ENCODE data around the gene SCUBE2.

The SCUBE2 gene

DNA sequence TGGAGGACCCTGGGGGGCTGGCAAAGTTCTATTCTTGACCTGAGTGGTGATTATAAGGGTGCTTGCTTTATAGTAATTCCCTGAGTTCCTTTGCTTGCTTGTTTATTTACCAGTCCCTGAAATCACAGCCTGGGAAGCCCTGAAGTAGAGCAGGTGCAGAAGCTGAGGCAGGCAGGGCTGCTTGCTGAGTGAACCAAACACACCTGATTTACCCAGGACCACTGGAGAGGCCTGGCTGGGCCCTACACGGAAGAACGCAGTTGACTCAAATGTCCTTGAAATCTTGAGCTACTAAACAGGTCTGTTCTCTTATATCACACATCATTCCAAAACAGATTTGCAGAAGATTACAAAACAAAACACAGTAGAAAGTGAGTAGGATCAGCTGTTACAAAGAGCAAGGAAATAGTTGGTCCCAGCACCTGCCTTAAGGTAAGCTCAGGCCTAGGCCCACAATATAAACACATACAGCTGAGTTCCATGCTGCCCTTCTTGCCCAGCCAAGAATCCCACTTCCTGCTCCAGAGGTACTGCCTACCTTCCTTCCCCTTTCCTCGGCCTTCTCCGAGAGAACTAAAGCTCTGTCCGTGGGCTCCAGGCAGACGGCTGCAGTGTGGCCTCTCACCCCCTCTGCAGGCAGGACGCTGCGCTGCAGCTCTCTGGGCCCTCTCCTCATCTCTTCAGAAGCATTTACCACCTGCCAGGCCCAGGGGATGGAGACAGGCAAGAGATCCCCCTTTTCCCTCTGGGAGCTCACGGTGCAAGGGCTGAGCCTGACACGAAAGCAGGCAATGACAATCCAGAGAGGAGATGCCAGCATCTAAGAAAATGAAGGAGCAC is 46.1 kb upstream of the SCUBE2 start:
- H2BK120ac ChIP-seq (ENCODE audit: low read depth, low read length): no peak overlapping the region
- no peak overlapping the region for H2BK15ac ChIP-seq (replicated peaks; ENCODE audit: low read depth)
- no peaks in the 10 kb centered on the region for H3K27me3 ChIP-seq (ENCODE audit: insufficient read depth, low read length, poor library complexity)
- H3K4me1 ChIP-seq (ENCODE audit: control insufficient read depth, low read depth, low read length): no peaks in the 10 kb centered on the region
- H3K56ac ChIP-seq (ENCODE audit: low read length): no peak overlapping the region
- H3K23ac ChIP-seq (ENCODE audit: low read length): no peak overlapping the region
- no peak overlapping the region for H3K4me3 ChIP-seq (ENCODE audit: low read length)
- no peak overlapping the region for H3K27ac ChIP-seq (ENCODE audit: low read depth, low read length)
- H3K9ac ChIP-seq (ENCODE audit: low read length): no peak overlapping the region
- no peaks in the 10 kb centered on the region for H3K79me2 ChIP-seq (ENCODE audit: control insufficient read depth, insufficient read depth, low read length)
- H3K4me2 ChIP-seq (ENCODE audit: low read length): no peak overlapping the region
- no CpG with 5 or more reads among the region's 10 CpGs for WGBS (ENCODE audit: extremely low coverage, insufficient coverage, low lambda C conversion rate)
- DNase-seq: peak; percentile 87
- no peak overlapping the region for H3K4ac ChIP-seq (ENCODE audit: low read depth, low read length)
- H3K36me3 ChIP-seq (ENCODE audit: control insufficient read depth, insufficient read depth, low read length): peaks cover 13% of the 10 kb centered on the region
- H3K18ac ChIP-seq (ENCODE audit: low read length): no peak overlapping the region
- no peak overlapping the region for H4K8ac ChIP-seq (ENCODE audit: low read depth, low read length)
- no peak overlapping the region for H2BK5ac ChIP-seq (ENCODE audit: low read length)
- H3K79me1 ChIP-seq (ENCODE audit: low read length): no peaks in the 10 kb centered on the region
- no peak overlapping the region for H4K5ac ChIP-seq (ENCODE audit: low read length)
- no peak overlapping the region for H2AK5ac ChIP-seq (ENCODE audit: low read length)

DNA sequence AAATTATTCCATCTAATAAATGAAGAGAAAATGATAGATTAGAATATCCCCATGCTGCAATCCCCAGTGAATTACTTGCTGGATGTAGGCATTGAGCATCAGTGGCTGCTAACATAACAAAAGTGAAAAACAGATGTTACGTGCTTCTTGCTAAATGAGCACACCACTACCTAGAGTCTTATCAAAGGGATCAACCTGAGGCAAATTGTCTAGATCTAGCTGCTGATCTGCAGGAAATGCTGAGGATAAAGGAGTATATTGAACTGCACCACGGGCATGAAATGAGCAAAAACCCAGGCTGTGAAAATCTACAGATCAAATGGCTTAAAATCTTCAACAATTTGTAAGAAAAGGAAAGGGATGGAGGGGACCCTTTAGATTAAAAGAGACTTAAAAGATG is 45.3 kb upstream of the SCUBE2 start:
- H2BK5ac ChIP-seq (ENCODE audit: low read length): no peak overlapping the region
- H3K4me1 ChIP-seq (ENCODE audit: control insufficient read depth, low read depth, low read length): no peaks in the 10 kb centered on the region
- H3K79me2 ChIP-seq (ENCODE audit: control insufficient read depth, insufficient read depth, low read length): no peaks in the 10 kb centered on the region
- H3K56ac ChIP-seq (ENCODE audit: low read length): no peak overlapping the region
- no peak overlapping the region for H3K18ac ChIP-seq (ENCODE audit: low read length)
- no peaks in the 10 kb centered on the region for H3K27me3 ChIP-seq (ENCODE audit: insufficient read depth, low read length, poor library complexity)
- H3K4ac ChIP-seq (ENCODE audit: low read depth, low read length): no peak overlapping the region
- H4K8ac ChIP-seq (ENCODE audit: low read depth, low read length): no peak overlapping the region
- H3K36me3 ChIP-seq (ENCODE audit: control insufficient read depth, insufficient read depth, low read length): peaks cover 13% of the 10 kb centered on the region
- H3K9ac ChIP-seq (ENCODE audit: low read length): no peak overlapping the region
- no peak overlapping the region for H3K23ac ChIP-seq (ENCODE audit: low read length)
- WGBS (ENCODE audit: extremely low coverage, insufficient coverage, low lambda C conversion rate): no CpG with 5 or more reads among the region's 2 CpGs
- DNase-seq: no peak
- H3K79me1 ChIP-seq (ENCODE audit: low read length): no peaks in the 10 kb centered on the region
- no peak overlapping the region for H3K4me2 ChIP-seq (ENCODE audit: low read length)
- no peak overlapping the region for H3K4me3 ChIP-seq (ENCODE audit: low read length)
- no peak overlapping the region for H4K5ac ChIP-seq (ENCODE audit: low read length)
- no peak overlapping the region for H3K27ac ChIP-seq (ENCODE audit: low read depth, low read length)
- H2BK15ac ChIP-seq (replicated peaks; ENCODE audit: low read depth): no peak overlapping the region
- H2BK120ac ChIP-seq (ENCODE audit: low read depth, low read length): no peak overlapping the region
- no peak overlapping the region for H2AK5ac ChIP-seq (ENCODE audit: low read length)

- no peak overlapping the region for H3K4me3 ChIP-seq (ENCODE audit: low read length)
These were observed 42.6 kb upstream of the SCUBE2 start for GRCh38 chr11:9133956-9134355.

DNA sequence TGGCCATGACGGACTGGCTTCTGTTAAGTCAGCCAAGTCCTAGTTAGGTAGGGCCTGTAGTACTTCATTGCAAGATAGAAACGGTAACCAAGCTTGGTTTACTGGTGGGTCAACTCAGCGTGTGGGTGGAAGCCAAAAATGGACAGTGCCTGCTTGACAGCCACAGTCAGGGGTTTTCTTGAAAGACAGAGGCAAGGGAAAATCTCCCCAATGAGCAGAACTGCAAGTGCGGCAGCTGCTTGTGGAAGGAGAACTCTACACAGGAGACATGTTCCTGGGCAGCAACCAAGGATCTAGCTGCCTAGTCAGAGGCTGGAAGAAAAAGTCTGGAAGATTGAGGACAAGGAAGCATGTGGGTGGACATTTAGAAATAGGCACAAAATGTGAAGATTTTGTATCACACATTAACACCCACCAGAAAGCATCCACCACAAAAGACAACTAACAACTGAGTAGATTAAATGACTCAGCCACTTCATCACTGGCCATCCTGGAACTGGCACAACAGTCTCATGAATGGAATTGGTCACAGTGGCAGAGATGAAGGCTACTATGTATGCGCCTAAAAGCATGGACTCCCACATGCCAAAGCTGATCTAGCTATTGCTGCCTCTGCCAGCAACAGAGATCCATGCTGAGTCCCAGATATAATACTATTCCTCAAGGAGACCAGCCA is 40.9 kb upstream of the SCUBE2 start:
- Histone ChIP-seq H3K36me3 (ENCODE audit: control insufficient read depth, insufficient read depth, low read length) (peaks cover 4% of the 10 kb centered on the region), H3K79me1 (ENCODE audit: low read length) (no peaks in the 10 kb centered on the region), H2BK120ac (ENCODE audit: low read depth, low read length) (no peak overlapping the region), H2BK15ac (replicated peaks; ENCODE audit: low read depth) (no peak overlapping the region), H4K8ac (ENCODE audit: low read depth, low read length) (no peak overlapping the region), H3K4me2 (ENCODE audit: low read length) (no peak overlapping the region), H3K9ac (ENCODE audit: low read length) (no peak overlapping the region), H2AK5ac (ENCODE audit: low read length) (no peak overlapping the region), H3K79me2 (ENCODE audit: control insufficient read depth, insufficient read depth, low read length) (no peaks in the 10 kb centered on the region), H3K18ac (ENCODE audit: low read length) (no peak overlapping the region), H3K27me3 (ENCODE audit: insufficient read depth, low read length, poor library complexity) (no peaks in the 10 kb centered on the region), H3K4me1 (ENCODE audit: control insufficient read depth, low read depth, low read length) (no peaks in the 10 kb centered on the region), H3K23ac (ENCODE audit: low read length) (no peak overlapping the region), H3K4me3 (ENCODE audit: low read length) (no peak overlapping the region), H3K27ac (ENCODE audit: low read depth, low read length) (no peak overlapping the region), H3K56ac (ENCODE audit: low read length) (no peak overlapping the region), H4K5ac (ENCODE audit: low read length) (no peak overlapping the region), H2BK5ac (ENCODE audit: low read length) (no peak overlapping the region), H3K4ac (ENCODE audit: low read depth, low read length) (no peak overlapping the region)
- DNase-seq: no peak
- WGBS (ENCODE audit: extremely low coverage, insufficient coverage, low lambda C conversion rate): no CpG with 5 or more reads among the region's 5 CpGs

More at GRCh38 chr11:9133956-9134355, 42.6 kb upstream of the SCUBE2 start:
- H3K4ac ChIP-seq (ENCODE audit: low read depth, low read length): no peak overlapping the region
- H3K79me2 ChIP-seq (ENCODE audit: control insufficient read depth, insufficient read depth, low read length): no peaks in the 10 kb centered on the region
- H3K4me1 ChIP-seq (ENCODE audit: control insufficient read depth, low read depth, low read length): no peaks in the 10 kb centered on the region
- no peak overlapping the region for H3K4me2 ChIP-seq (ENCODE audit: low read length)
- H3K27ac ChIP-seq (ENCODE audit: low read depth, low read length): no peak overlapping the region
- H3K56ac ChIP-seq (ENCODE audit: low read length): no peak overlapping the region
- DNase-seq: no peak
- no peak overlapping the region for H2AK5ac ChIP-seq (ENCODE audit: low read length)
- no peak overlapping the region for H3K18ac ChIP-seq (ENCODE audit: low read length)
- WGBS (ENCODE audit: extremely low coverage, insufficient coverage, low lambda C conversion rate): no CpG with 5 or more reads among the region's 2 CpGs
- no peak overlapping the region for H2BK15ac ChIP-seq (replicated peaks; ENCODE audit: low read depth)
- H4K5ac ChIP-seq (ENCODE audit: low read length): no peak overlapping the region
- no peaks in the 10 kb centered on the region for H3K27me3 ChIP-seq (ENCODE audit: insufficient read depth, low read length, poor library complexity)
- H3K9ac ChIP-seq (ENCODE audit: low read length): no peak overlapping the region
- H3K36me3 ChIP-seq (ENCODE audit: control insufficient read depth, insufficient read depth, low read length): peaks cover 4% of the 10 kb centered on the region
- H3K79me1 ChIP-seq (ENCODE audit: low read length): no peaks in the 10 kb centered on the region
- no peak overlapping the region for H4K8ac ChIP-seq (ENCODE audit: low read depth, low read length)
- H3K23ac ChIP-seq (ENCODE audit: low read length): no peak overlapping the region
- H2BK5ac ChIP-seq (ENCODE audit: low read length): no peak overlapping the region
- H2BK120ac ChIP-seq (ENCODE audit: low read depth, low read length): no peak overlapping the region

DNA sequence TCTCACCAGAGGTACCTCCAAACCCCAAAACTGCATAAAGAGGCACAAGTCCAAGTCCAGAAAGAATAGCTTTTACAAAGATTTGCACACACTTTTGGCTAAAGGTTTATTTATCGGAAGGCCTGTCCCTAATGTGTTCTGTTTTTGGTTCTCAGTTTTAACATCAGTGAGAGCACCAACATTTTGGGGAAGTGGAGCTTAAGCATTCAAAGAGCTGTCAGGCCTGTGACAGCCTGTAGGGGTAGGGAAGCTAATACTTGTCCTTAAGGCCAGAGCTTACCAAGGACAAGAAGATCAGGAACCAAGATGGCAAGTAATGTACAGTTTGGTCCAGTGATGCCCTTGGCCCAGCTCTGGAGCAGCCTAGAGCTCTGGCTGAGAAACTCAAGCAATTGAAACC is 38.9 kb upstream of the SCUBE2 start:
- Histone ChIP-seq H2BK15ac (replicated peaks; ENCODE audit: low read depth) (no peak overlapping the region), H4K5ac (ENCODE audit: low read length) (no peak overlapping the region), H3K79me1 (ENCODE audit: low read length) (no peaks in the 10 kb centered on the region), H3K27me3 (ENCODE audit: insufficient read depth, low read length, poor library complexity) (no peaks in the 10 kb centered on the region), H3K4me3 (ENCODE audit: low read length) (no peak overlapping the region), H3K56ac (ENCODE audit: low read length) (no peak overlapping the region), H3K36me3 (ENCODE audit: control insufficient read depth, insufficient read depth, low read length) (no peaks in the 10 kb centered on the region), H3K4ac (ENCODE audit: low read depth, low read length) (no peak overlapping the region), H2BK5ac (ENCODE audit: low read length) (no peak overlapping the region), H4K8ac (ENCODE audit: low read depth, low read length) (no peak overlapping the region), H3K27ac (ENCODE audit: low read depth, low read length) (no peak overlapping the region), H2BK120ac (ENCODE audit: low read depth, low read length) (no peak overlapping the region), H3K18ac (ENCODE audit: low read length) (no peak overlapping the region), H2AK5ac (ENCODE audit: low read length) (no peak overlapping the region), H3K4me1 (ENCODE audit: control insufficient read depth, low read depth, low read length) (no peaks in the 10 kb centered on the region), H3K23ac (ENCODE audit: low read length) (no peak overlapping the region), H3K4me2 (ENCODE audit: low read length) (no peak overlapping the region), H3K79me2 (ENCODE audit: control insufficient read depth, insufficient read depth, low read length) (no peaks in the 10 kb centered on the region), H3K9ac (ENCODE audit: low read length) (no peak overlapping the region)
- DNase-seq: no peak
- no CpG with 5 or more reads among the region's 1 CpG for WGBS (ENCODE audit: extremely low coverage, insufficient coverage, low lambda C conversion rate)
